Measurements from ENCODE around the gene ELF1.
A peak's percentile ranks its signal among the peaks of the same experiment; 100 is the strongest.

GRCh38 chr13:40986101-40986856 is 32.8 kb downstream of the ELF1 start:
- TF ChIP-seq CTCF (IDR thresholded peaks at IDR 0.05) (no peak), POLR2A (IDR thresholded peaks at IDR 0.05) (peak in 1 of 2 donors; percentile 23)
